Endodermal cell (in vitro differentiated cells): Measurements from ENCODE around the gene SEPTIN5. TPM values are rescaled to one million over a fixed set of nuclear protein-coding genes. Genes with fewer than 3 reads are reported as not detected.

Source experiments
- DNase-seq: peaks from one replicate; pipeline ENCODE4 v3.0.0-alpha.2; 2017
- H3K27ac ChIP-seq: 2 replicates; pipeline ENCODE4 v1.5.1; 2013; ENCODE audit warnings: mild to moderate bottlenecking, low read depth, low read length, moderate library complexity
- H3K27me3 ChIP-seq: 2 replicates; pipeline ENCODE4 v1.6.1; 2013; ENCODE audit warnings: mild to moderate bottlenecking, low read length, moderate library complexity; ENCODE audit not compliant: insufficient read depth, control insufficient read depth, poor library complexity, severe bottlenecking
- H3K36me3 ChIP-seq: 2 replicates; pipeline ENCODE4 v1.7.0; 2013; ENCODE audit warnings: mild to moderate bottlenecking, low read length, moderate library complexity; ENCODE audit not compliant: control insufficient read depth, insufficient read depth
- H3K4me1 ChIP-seq: one replicate; pipeline ENCODE4 v1.7.0; 2013; ENCODE audit warnings: low read length; ENCODE audit not compliant: control insufficient read depth, insufficient read depth
- H3K4me3 ChIP-seq: 2 replicates; pipeline ENCODE4 v1.5.1; 2013; ENCODE audit warnings: mild to moderate bottlenecking, low read length, moderate library complexity
- H3K9ac ChIP-seq: 2 replicates; pipeline ENCODE4 v1.6.1; 2013; ENCODE audit warnings: mild to moderate bottlenecking, low read length, moderate library complexity; ENCODE audit not compliant: poor library complexity, severe bottlenecking; ENCODE audit errors: extremely low read depth
- H3K9me3 ChIP-seq: 2 replicates; pipeline ENCODE4 v1.6.1; 2013; ENCODE audit warnings: mild to moderate bottlenecking, low read length, moderate library complexity; ENCODE audit not compliant: control insufficient read depth
- H3K27ac Mint-ChIP-seq: 2 replicates; pipeline ENCODE4 v1.8.0; 2020; ENCODE audit warnings: mixed read lengths
- H3K27me3 Mint-ChIP-seq: 2 replicates; pipeline ENCODE4 v1.8.0; 2021; ENCODE audit warnings: mild to moderate bottlenecking, mixed read lengths; ENCODE audit not compliant: insufficient read depth
- H3K36me3 Mint-ChIP-seq: 2 replicates; pipeline ENCODE4 v1.8.0; 2020; ENCODE audit warnings: low read depth, mixed read lengths
- H3K4me1 Mint-ChIP-seq: 2 replicates; pipeline ENCODE4 v1.8.0; 2020; ENCODE audit warnings: mixed read lengths
- H3K4me3 Mint-ChIP-seq: 2 replicates; pipeline ENCODE4 v1.8.0; 2020; ENCODE audit warnings: mild to moderate bottlenecking, moderate library complexity, mixed read lengths
- H3K9me3 Mint-ChIP-seq: 2 replicates; pipeline ENCODE4 v1.8.0; 2020; ENCODE audit warnings: mild to moderate bottlenecking, mixed read lengths
- CTCF ChIP-seq: fragments of 200-600 bp; sonication (generic); conservative IDR thresholded peaks from 2 replicates; pipeline ENCODE4 v1.5.0; 2021; ENCODE audit warnings: antibody characterized with exemption, mild to moderate bottlenecking
- WGBS, 2 experiments: methylation state at CpG; one replicate each; pipeline versions ENCODE4 v1.1.5 to v1.1.7; 2013; ENCODE audit warnings: missing lambda C conversion rate in 2 of 2, mixed read lengths in 1 of 2; ENCODE audit not compliant: insufficient coverage in 1 of 2, insufficient read length in 1 of 2; 5-methylcytosine and 5-hydroxymethylcytosine counted together
- total RNA-seq, 2 donors: library from RNA; stranded (reverse); fragmentation: NEBNext Ultra II Directional in 1 of 2; extraction: Animal tissue kit (Norgen Biotek cat#: 25700) in 1 of 2; gene quantifications; 2 replicates in 1 of 2; 3 replicates in 1 of 2; pipeline ENCODE4 v1.2.1, GENCODE V29; 2021

SEPTIN5 gene
- total RNA-seq, 2 donors from 2014 or later = 9.8 to 20.0 TPM

GRCh38 chr22:19764299-19764593, 49.9 kb downstream of the SEPTIN5 start:
- no peak for DNase-seq
- H3K9me3 ChIP-seq = no peaks in the 10 kb centered on the region
- no peak for TF ChIP-seq CTCF
- peaks cover 11% of the 10 kb centered on the region for H3K4me1 Mint-ChIP-seq
- H3K27me3 Mint-ChIP-seq = peaks cover 85% of the 10 kb centered on the region
- H3K27me3 ChIP-seq = peaks cover 95% of the 10 kb centered on the region
- H3K4me1 ChIP-seq = no peaks in the 10 kb centered on the region
- H3K27ac ChIP-seq = no peak overlapping the region
- H3K4me3 ChIP-seq = no peak overlapping the region
- WGBS, 2 experiments = 50 to 62% methylated on average over 15 to 17 of the region's 17 CpGs
- H3K9ac ChIP-seq = no peak overlapping the region
- no peaks in the 10 kb centered on the region for H3K36me3 Mint-ChIP-seq
- H3K27ac Mint-ChIP-seq = no peak overlapping the region
- H3K9me3 Mint-ChIP-seq = no peaks in the 10 kb centered on the region
- no peaks in the 10 kb centered on the region for H3K36me3 ChIP-seq
- H3K4me3 Mint-ChIP-seq = no peak overlapping the region

DNA sequence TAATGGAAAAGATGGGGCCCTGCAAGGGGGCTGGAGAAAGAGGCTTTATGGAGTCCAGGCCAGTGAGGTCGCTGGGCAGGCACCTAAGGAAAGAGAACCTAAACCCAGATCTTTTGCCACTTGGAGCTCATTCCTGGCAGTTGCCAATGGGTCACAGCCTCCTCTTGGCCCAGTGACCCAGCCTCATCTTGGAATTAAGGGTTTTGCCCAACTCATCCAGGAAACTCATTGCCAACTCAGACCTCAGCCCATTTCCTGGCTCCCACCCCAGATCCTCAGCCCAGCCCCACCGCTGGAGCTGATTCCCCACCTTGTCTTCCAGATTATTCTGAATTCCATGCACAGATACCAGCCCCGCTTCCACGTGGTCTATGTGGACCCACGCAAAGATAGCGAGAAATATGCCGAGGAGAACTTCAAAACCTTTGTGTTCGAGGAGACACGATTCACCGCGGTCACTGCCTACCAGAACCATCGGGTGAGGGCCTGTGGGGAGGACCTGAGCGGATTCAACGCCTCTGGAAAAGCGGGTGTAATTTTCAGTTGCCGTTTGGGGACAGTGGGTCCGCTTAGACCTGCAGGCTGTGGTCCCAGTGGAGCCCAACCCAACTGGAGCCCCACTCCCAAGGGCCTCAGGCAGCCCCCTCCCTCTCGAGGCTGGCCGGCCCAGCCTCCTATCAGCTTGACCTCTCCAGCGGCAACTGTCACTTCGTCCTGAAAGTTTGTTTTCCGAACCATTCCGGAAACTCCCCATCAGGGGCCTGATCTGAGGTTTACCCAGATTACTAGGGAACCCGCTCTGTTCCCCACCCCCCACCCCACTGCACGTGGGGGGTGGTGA, 50.6 kb downstream of the SEPTIN5 start:
- TF ChIP-seq CTCF = no peak
- H3K4me1 Mint-ChIP-seq = peaks cover 6% of the 10 kb centered on the region
- DNase-seq = no peak
- H3K27me3 Mint-ChIP-seq = peaks cover 85% of the 10 kb centered on the region
- H3K36me3 Mint-ChIP-seq = no peaks in the 10 kb centered on the region
- H3K27ac ChIP-seq = no peak overlapping the region
- H3K27ac Mint-ChIP-seq = no peak overlapping the region
- no peaks in the 10 kb centered on the region for H3K4me1 ChIP-seq
- H3K9me3 Mint-ChIP-seq = no peaks in the 10 kb centered on the region
- H3K9ac ChIP-seq = no peak overlapping the region
- no peak overlapping the region for H3K4me3 ChIP-seq
- peaks cover 95% of the 10 kb centered on the region for H3K27me3 ChIP-seq
- no peaks in the 10 kb centered on the region for H3K9me3 ChIP-seq
- peak overlapping the region; percentile 41 for H3K4me3 Mint-ChIP-seq
- no peaks in the 10 kb centered on the region for H3K36me3 ChIP-seq
- 34 to 35% methylated on average over 12 to 25 of the region's 25 CpGs for WGBS, 2 experiments

DNA sequence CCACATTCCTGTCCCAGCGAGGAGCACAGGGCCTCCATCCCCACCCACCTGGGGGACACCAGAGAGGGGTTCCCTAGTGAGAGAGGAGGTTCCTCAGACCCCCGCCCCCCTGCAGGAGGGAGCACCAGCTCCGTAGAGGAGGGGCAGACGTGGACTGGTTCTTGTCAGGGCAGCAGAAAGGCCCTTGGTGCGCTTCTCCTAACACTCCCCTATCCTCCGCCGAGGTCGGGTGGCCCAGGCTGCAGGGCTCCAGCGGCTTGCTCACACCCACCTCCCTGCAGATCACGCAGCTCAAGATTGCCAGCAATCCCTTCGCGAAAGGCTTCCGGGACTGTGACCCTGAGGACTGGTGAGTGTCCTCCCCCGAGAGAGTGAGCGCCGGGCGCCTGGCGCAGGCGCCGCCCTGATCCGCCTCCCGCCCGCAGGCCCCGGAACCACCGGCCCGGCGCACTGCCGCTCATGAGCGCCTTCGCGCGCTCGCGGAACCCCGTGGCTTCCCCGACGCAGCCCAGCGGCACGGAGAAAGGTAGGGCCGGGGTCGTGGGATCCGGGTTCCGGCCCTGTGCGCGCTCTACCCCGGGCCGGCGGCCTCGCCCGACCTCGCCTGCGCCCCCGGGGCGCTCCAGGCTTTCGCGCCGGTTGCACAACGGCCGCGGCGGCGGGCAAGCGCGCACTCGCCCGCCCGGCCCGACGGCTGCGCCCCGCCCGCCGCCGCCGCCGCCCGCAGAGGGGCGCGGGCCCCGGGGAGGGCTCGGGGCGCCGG, 51.4 kb downstream of the SEPTIN5 start:
- DNase-seq = peak; percentile 81
- 5 to 12% methylated on average over 14 to 83 of the region's 83 CpGs for WGBS, 2 experiments
- Mint-ChIP-seq H3K27me3 (peaks cover 88% of the 10 kb centered on the region), H3K4me1 (peaks cover 1% of the 10 kb centered on the region), H3K36me3 (no peaks in the 10 kb centered on the region), H3K4me3 (peak overlapping the region; percentile 41), H3K9me3 (no peaks in the 10 kb centered on the region), H3K27ac (no peak overlapping the region)
- Histone ChIP-seq H3K4me3 (no peak overlapping the region), H3K36me3 (no peaks in the 10 kb centered on the region), H3K27me3 (peaks cover 98% of the 10 kb centered on the region), H3K4me1 (no peaks in the 10 kb centered on the region), H3K9ac (no peak overlapping the region), H3K27ac (no peak overlapping the region), H3K9me3 (no peaks in the 10 kb centered on the region)
- no peak for TF ChIP-seq CTCF
